ENCODE results near the gene BTBD2. TPM values are rescaled to one million over a fixed set of nuclear protein-coding genes. Genes with fewer than 3 reads are reported as not detected.

BTBD2 gene
- total RNA-seq, 1 donor from 2014 or later: 48.8 TPM

GRCh38 chr19:1974381-1975161 lies 40.9 kb downstream of the BTBD2 start:
- H3K4me2 ChIP-seq: no peak overlapping the region
- H3K79me2 ChIP-seq (ENCODE audit: low read depth): peaks cover 65% of the 10 kb centered on the region
- H4K20me1 ChIP-seq (ENCODE audit: low read depth): peaks cover 77% of the 10 kb centered on the region
- no peaks in the 10 kb centered on the region for H3K9me3 Mint-ChIP-seq
- H3K27me3 ChIP-seq: no peaks in the 10 kb centered on the region
- no peaks in the 10 kb centered on the region for H3F3A ChIP-seq (ENCODE audit: low read depth)
- H2AFZ ChIP-seq (replicated peaks): no peak overlapping the region
- H3K4me3 ChIP-seq: no peak overlapping the region
- no peak for DNase-seq (ENCODE audit: low spot score)
- no peaks in the 10 kb centered on the region for H3K4me1 Mint-ChIP-seq
- peaks cover 14% of the 10 kb centered on the region for H3K36me3 Mint-ChIP-seq
- no peak overlapping the region for H3K27ac ChIP-seq
- TF ChIP-seq EZH2phosphoT487 (IDR thresholded peaks at IDR 0.05) (no peak), EZH2 (IDR thresholded peaks at IDR 0.05) (no peak), CTCF (IDR thresholded peaks at IDR 0.05) (no peak)
- no peak overlapping the region for H3K4me3 Mint-ChIP-seq
- H3K27me3 Mint-ChIP-seq (ENCODE audit: insufficient read depth, low read depth): peaks cover 2% of the 10 kb centered on the region
- H3K36me3 ChIP-seq: no peaks in the 10 kb centered on the region
- no peak overlapping the region for H3K9ac ChIP-seq
- no peak overlapping the region for H3K27ac Mint-ChIP-seq
- no peaks in the 10 kb centered on the region for H3K4me1 ChIP-seq
- no peaks in the 10 kb centered on the region for H3K9me3 ChIP-seq (ENCODE audit: low read depth)

GRCh38 chr19:1970806-1971502 lies 44.6 kb downstream of the BTBD2 start:
- H3K4me3 Mint-ChIP-seq: no peak overlapping the region
- Histone ChIP-seq H3K36me3 (no peaks in the 10 kb centered on the region), H3K9ac (no peak overlapping the region), H3K4me2 (no peak overlapping the region), H3F3A (ENCODE audit: low read depth) (no peaks in the 10 kb centered on the region), H2AFZ (replicated peaks) (no peak overlapping the region), H3K79me2 (ENCODE audit: low read depth) (peaks cover 63% of the 10 kb centered on the region), H3K4me3 (no peak overlapping the region), H3K27ac (no peak overlapping the region), H4K20me1 (ENCODE audit: low read depth) (peaks cover 82% of the 10 kb centered on the region), H3K4me1 (no peaks in the 10 kb centered on the region), H3K27me3 (no peaks in the 10 kb centered on the region), H3K9me3 (ENCODE audit: low read depth) (no peaks in the 10 kb centered on the region)
- peaks cover 2% of the 10 kb centered on the region for H3K27me3 Mint-ChIP-seq (ENCODE audit: insufficient read depth, low read depth)
- peaks cover 4% of the 10 kb centered on the region for H3K4me1 Mint-ChIP-seq
- TF ChIP-seq CTCF (IDR thresholded peaks at IDR 0.05) (no peak), EZH2 (IDR thresholded peaks at IDR 0.05) (no peak), EZH2phosphoT487 (IDR thresholded peaks at IDR 0.05) (no peak)
- DNase-seq (ENCODE audit: low spot score): no peak
- H3K27ac Mint-ChIP-seq: no peak overlapping the region
- peaks cover 18% of the 10 kb centered on the region for H3K36me3 Mint-ChIP-seq
- H3K9me3 Mint-ChIP-seq: no peaks in the 10 kb centered on the region

GRCh38 chr19:1970003-1970805 lies 45.3 kb downstream of the BTBD2 start:
- Mint-ChIP-seq H3K9me3 (no peaks in the 10 kb centered on the region), H3K27me3 (ENCODE audit: insufficient read depth, low read depth) (no peaks in the 10 kb centered on the region), H3K36me3 (peaks cover 18% of the 10 kb centered on the region), H3K27ac (no peak overlapping the region), H3K4me1 (peaks cover 4% of the 10 kb centered on the region), H3K4me3 (no peak overlapping the region)
- no peak overlapping the region for H3K9ac ChIP-seq
- TF ChIP-seq CTCF (IDR thresholded peaks at IDR 0.05) (no peak), EZH2phosphoT487 (IDR thresholded peaks at IDR 0.05) (no peak), EZH2 (IDR thresholded peaks at IDR 0.05) (no peak)
- H3F3A ChIP-seq (ENCODE audit: low read depth): no peaks in the 10 kb centered on the region
- no peaks in the 10 kb centered on the region for H3K36me3 ChIP-seq
- H3K4me1 ChIP-seq: no peaks in the 10 kb centered on the region
- H2AFZ ChIP-seq (replicated peaks): no peak overlapping the region
- H3K27me3 ChIP-seq: no peaks in the 10 kb centered on the region
- no peak overlapping the region for H3K27ac ChIP-seq
- peaks cover 81% of the 10 kb centered on the region for H4K20me1 ChIP-seq (ENCODE audit: low read depth)
- no peak overlapping the region for H3K4me3 ChIP-seq
- no peak overlapping the region for H3K4me2 ChIP-seq
- H3K9me3 ChIP-seq (ENCODE audit: low read depth): no peaks in the 10 kb centered on the region
- no peak for DNase-seq (ENCODE audit: low spot score)
- peaks cover 64% of the 10 kb centered on the region for H3K79me2 ChIP-seq (ENCODE audit: low read depth)
